ENCODE results near the gene ENKUR.

The ENKUR gene

DNA sequence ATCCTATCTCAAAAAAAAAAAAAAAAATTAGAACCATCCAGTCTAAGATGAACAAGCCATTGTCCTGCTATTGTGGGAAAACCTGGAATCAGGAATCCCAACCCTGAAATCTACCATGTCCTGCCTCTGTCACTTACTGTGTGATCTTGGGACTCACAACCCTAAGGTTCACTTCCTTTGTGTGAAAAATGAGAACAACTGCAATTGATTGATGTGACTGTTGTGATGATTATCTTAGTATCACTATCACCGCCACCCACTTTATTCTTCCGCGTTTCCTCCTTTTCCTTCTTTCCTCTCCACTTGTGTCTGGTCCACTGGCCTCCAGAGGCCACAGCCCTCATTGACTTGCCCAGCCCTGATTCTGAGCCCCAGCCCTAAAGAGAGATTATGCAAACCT, 50.9 kb downstream of the ENKUR start:
- H3K27me3 ChIP-seq (ENCODE audit: insufficient read depth, low read length): no peaks in the 10 kb centered on the region
- no peak overlapping the region for H3K4me2 ChIP-seq (ENCODE audit: low read length)
- no peaks in the 10 kb centered on the region for H3F3A ChIP-seq (ENCODE audit: insufficient read depth, low read length)
- no peak overlapping the region for H3K4me3 ChIP-seq (ENCODE audit: low read depth, low read length, poor library complexity, severe bottlenecking)
- no peaks in the 10 kb centered on the region for H3K4me1 ChIP-seq (ENCODE audit: insufficient read depth, low read length, severe bottlenecking)
- no peaks in the 10 kb centered on the region for H3K36me3 ChIP-seq (ENCODE audit: insufficient read depth, low read length)
- no peaks in the 10 kb centered on the region for H4K20me1 ChIP-seq (ENCODE audit: insufficient read depth, low read length)
- no peaks in the 10 kb centered on the region for H3K9me3 ChIP-seq (ENCODE audit: low read length)
- no peak overlapping the region for H3K9ac ChIP-seq (ENCODE audit: low read length)
- no peaks in the 10 kb centered on the region for H3K79me2 ChIP-seq (ENCODE audit: insufficient read depth, low read length)
- H2AFZ ChIP-seq (ENCODE audit: low read length): no peak overlapping the region
- H3K27ac ChIP-seq (ENCODE audit: low read depth, low read length, poor library complexity, severe bottlenecking): no peak overlapping the region
- H3K9me2 ChIP-seq (ENCODE audit: low read depth, low read length): no peaks in the 10 kb centered on the region
- no peak for TF ChIP-seq EZH2 (IDR thresholded peaks at IDR 0.05; ENCODE audit: borderline replicate concordance, low read length)
- TF ChIP-seq, protein P1, sequence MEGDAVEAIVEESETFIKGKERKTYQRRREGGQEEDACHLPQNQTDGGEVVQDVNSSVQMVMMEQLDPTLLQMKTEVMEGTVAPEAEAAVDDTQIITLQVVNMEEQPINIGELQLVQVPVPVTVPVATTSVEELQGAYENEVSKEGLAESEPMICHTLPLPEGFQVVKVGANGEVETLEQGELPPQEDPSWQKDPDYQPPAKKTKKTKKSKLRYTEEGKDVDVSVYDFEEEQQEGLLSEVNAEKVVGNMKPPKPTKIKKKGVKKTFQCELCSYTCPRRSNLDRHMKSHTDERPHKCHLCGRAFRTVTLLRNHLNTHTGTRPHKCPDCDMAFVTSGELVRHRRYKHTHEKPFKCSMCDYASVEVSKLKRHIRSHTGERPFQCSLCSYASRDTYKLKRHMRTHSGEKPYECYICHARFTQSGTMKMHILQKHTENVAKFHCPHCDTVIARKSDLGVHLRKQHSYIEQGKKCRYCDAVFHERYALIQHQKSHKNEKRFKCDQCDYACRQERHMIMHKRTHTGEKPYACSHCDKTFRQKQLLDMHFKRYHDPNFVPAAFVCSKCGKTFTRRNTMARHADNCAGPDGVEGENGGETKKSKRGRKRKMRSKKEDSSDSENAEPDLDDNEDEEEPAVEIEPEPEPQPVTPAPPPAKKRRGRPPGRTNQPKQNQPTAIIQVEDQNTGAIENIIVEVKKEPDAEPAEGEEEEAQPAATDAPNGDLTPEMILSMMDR (IDR thresholded peaks at IDR 0.05; ENCODE audit: low read length): no peak

DNA sequence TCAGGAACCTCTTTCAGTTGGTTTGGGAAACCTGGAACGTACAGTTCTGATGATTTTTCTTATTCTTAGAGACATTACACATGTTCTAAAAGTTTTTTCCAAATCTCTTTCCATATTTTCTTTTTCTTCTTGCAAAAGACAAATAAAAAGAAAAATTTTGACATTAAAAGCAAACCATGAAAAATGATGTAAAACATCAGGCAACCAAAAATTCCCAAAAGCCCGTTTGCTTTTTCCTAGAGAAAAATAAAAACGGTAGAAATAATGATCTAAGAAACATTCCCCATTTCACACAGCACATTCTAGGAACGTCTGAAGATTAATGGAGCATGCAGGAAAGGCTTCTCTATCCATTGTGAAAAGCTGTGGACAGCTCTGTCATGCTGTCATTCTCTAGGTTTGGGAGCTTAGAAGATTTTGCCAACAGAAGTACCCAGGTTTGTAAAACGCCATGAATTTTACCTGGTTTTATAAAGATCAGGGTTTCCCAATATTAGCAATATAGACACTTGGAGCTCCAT, 52.4 kb downstream of the ENKUR start:
- Histone ChIP-seq H3K4me1 (ENCODE audit: insufficient read depth, low read length, severe bottlenecking) (no peaks in the 10 kb centered on the region), H3K9me3 (ENCODE audit: low read length) (no peaks in the 10 kb centered on the region), H3K36me3 (ENCODE audit: insufficient read depth, low read length) (no peaks in the 10 kb centered on the region), H3K27ac (ENCODE audit: low read depth, low read length, poor library complexity, severe bottlenecking) (no peak overlapping the region), H4K20me1 (ENCODE audit: insufficient read depth, low read length) (no peaks in the 10 kb centered on the region), H3K9ac (ENCODE audit: low read length) (no peak overlapping the region), H3K4me2 (ENCODE audit: low read length) (no peak overlapping the region), H3K4me3 (ENCODE audit: low read depth, low read length, poor library complexity, severe bottlenecking) (no peak overlapping the region), H2AFZ (ENCODE audit: low read length) (no peak overlapping the region), H3K79me2 (ENCODE audit: insufficient read depth, low read length) (no peaks in the 10 kb centered on the region), H3K9me2 (ENCODE audit: low read depth, low read length) (no peaks in the 10 kb centered on the region), H3F3A (ENCODE audit: insufficient read depth, low read length) (no peaks in the 10 kb centered on the region), H3K27me3 (ENCODE audit: insufficient read depth, low read length) (no peaks in the 10 kb centered on the region)
- TF ChIP-seq EZH2 (IDR thresholded peaks at IDR 0.05; ENCODE audit: borderline replicate concordance, low read length): no peak
- TF ChIP-seq, protein P1 (IDR thresholded peaks at IDR 0.05; ENCODE audit: low read length): no peak

DNA sequence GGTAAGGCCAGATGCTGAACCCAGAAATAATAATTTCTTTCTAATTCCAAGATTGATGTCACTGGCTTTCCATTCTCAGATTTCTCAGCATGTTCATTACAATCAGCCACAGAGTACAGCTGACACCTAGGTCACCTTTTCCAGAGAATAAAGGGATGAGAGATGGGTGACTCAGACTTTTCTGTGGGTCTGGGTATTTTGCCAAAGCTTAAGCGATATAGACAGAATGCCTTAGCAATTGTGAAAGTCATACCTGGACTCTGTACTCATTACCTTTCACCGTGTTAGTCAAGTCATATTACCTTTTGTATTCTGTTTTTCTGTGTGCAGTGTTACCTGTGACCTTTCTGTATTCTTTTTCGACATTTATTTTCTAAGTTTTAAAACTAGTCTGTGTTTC, 53.0 kb downstream of the ENKUR start:
- Histone ChIP-seq H3K9me3 (ENCODE audit: low read length) (no peaks in the 10 kb centered on the region), H3K27ac (ENCODE audit: low read depth, low read length, poor library complexity, severe bottlenecking) (no peak overlapping the region), H3K27me3 (ENCODE audit: insufficient read depth, low read length) (no peaks in the 10 kb centered on the region), H3K79me2 (ENCODE audit: insufficient read depth, low read length) (no peaks in the 10 kb centered on the region), H3K4me1 (ENCODE audit: insufficient read depth, low read length, severe bottlenecking) (no peaks in the 10 kb centered on the region), H3K4me2 (ENCODE audit: low read length) (no peak overlapping the region), H3K9ac (ENCODE audit: low read length) (no peak overlapping the region), H3K36me3 (ENCODE audit: insufficient read depth, low read length) (no peaks in the 10 kb centered on the region), H3F3A (ENCODE audit: insufficient read depth, low read length) (no peaks in the 10 kb centered on the region), H3K9me2 (ENCODE audit: low read depth, low read length) (no peaks in the 10 kb centered on the region), H2AFZ (ENCODE audit: low read length) (no peak overlapping the region), H4K20me1 (ENCODE audit: insufficient read depth, low read length) (no peaks in the 10 kb centered on the region), H3K4me3 (ENCODE audit: low read depth, low read length, poor library complexity, severe bottlenecking) (no peak overlapping the region)
- TF ChIP-seq, protein P1 (IDR thresholded peaks at IDR 0.05; ENCODE audit: low read length): no peak
- TF ChIP-seq EZH2 (IDR thresholded peaks at IDR 0.05; ENCODE audit: borderline replicate concordance, low read length): no peak

Measured in OCI-LY1 (cell line).